Glutamatergic neuron (in vitro differentiated cells): Measurements from ENCODE around the gene PLEKHA5. TPM values are rescaled to one million over a fixed set of nuclear protein-coding genes. Genes with fewer than 3 reads are reported as not detected.

Experiments
- DNase-seq: peaks from one replicate; pipeline ENCODE4 v3.0.0; 2022
- H3K27ac Mint-ChIP-seq: one replicate; pipeline ENCODE4 v1.8.0; 2020; ENCODE audit warnings: mild to moderate bottlenecking, mixed read lengths, inconsistent platforms; ENCODE audit not compliant: unreplicated experiment
- H3K27me3 Mint-ChIP-seq: one replicate; pipeline ENCODE4 v1.8.0; 2020; ENCODE audit warnings: mild to moderate bottlenecking, moderate library complexity, mixed read lengths, inconsistent platforms; ENCODE audit not compliant: unreplicated experiment
- H3K36me3 Mint-ChIP-seq: one replicate; pipeline ENCODE4 v1.8.0; 2020; ENCODE audit warnings: mild to moderate bottlenecking, mixed read lengths, inconsistent platforms; ENCODE audit not compliant: unreplicated experiment
- H3K4me1 Mint-ChIP-seq: one replicate; pipeline ENCODE4 v1.8.0; 2020; ENCODE audit warnings: mild to moderate bottlenecking, low read depth, mixed read lengths, inconsistent platforms; ENCODE audit not compliant: unreplicated experiment
- H3K4me3 Mint-ChIP-seq: one replicate; pipeline ENCODE4 v1.8.0; 2020; ENCODE audit warnings: mild to moderate bottlenecking, mixed read lengths, inconsistent platforms; ENCODE audit not compliant: unreplicated experiment
- H3K9me3 Mint-ChIP-seq: one replicate; pipeline ENCODE4 v1.8.0; 2020; ENCODE audit warnings: mild to moderate bottlenecking, moderate library complexity, mixed read lengths, inconsistent platforms; ENCODE audit not compliant: unreplicated experiment
- CTCF ChIP-seq: fragments of 200-600 bp; sonication (generic); IDR thresholded peaks from one replicate; pipeline ENCODE4 v1.5.0; 2021; ENCODE audit not compliant: partially characterized antibody, unreplicated experiment
- total RNA-seq: library from RNA; stranded (reverse); fragmentation: NEBNext Ultra II Directional; extraction: Animal tissue kit (Norgen Biotek cat#: 25700); gene quantifications from one replicate; pipeline ENCODE4 v1.2.1, GENCODE V29; 2021; ENCODE audit not compliant: unreplicated experiment

PLEKHA5 gene
- total RNA-seq, 1 donor from 2014 or later, result 314 TPM

DNA sequence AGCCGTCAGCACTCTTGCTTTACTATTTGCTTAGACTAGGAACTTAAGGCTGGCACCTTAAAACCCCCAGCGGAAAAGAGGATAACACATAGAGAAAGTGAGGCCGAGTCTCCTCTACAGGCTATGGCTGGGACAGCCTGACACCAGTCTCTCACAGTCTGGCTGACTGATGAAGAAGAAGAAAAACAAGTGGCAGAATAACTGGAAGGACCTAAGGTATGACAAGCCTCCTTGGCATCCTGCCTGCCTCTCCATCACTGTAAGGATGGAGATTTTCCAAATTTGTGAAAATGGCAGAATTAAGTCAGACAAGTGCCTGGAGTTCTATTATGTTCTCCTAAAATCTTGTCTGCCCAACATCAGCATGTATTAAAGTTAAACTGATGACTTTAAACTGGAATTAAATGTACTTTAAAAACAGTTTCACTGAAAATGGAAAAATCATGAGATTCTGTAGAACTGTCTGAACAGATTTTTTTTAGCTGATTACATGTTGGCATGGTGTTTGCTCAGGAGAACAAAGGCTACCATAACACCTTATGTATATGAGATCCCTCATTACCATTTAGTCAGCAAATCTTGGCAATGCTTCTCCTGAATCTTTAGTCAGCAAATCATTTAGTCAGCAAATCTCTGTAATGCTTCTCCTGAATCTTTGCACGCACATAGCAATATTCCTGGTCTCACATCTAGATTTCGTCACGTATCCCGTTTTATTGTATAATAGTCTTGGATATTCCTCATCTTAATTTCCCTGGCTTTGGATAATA is 169.5 kb downstream of the PLEKHA5 start:
- H3K27ac Mint-ChIP-seq, result no peak overlapping the region
- peaks cover 24% of the 10 kb centered on the region for H3K27me3 Mint-ChIP-seq
- no peaks in the 10 kb centered on the region for H3K36me3 Mint-ChIP-seq

GRCh38 chr12:19299765-19300164 is 170.2 kb downstream of the PLEKHA5 start:
- peaks cover 19% of the 10 kb centered on the region for H3K9me3 Mint-ChIP-seq
- no peaks in the 10 kb centered on the region for H3K4me1 Mint-ChIP-seq
- no peak overlapping the region for H3K4me3 Mint-ChIP-seq
- DNase-seq, result no peak
- H3K27me3 Mint-ChIP-seq, result peaks cover 22% of the 10 kb centered on the region
- no peak for TF ChIP-seq CTCF
- no peaks in the 10 kb centered on the region for H3K36me3 Mint-ChIP-seq
- H3K27ac Mint-ChIP-seq, result peak overlapping the region; percentile 12

More for the DNA sequence above, 169.5 kb downstream of the PLEKHA5 start:
- H3K4me3 Mint-ChIP-seq, result no peak overlapping the region
- no peaks in the 10 kb centered on the region for H3K4me1 Mint-ChIP-seq
- TF ChIP-seq CTCF, result no peak
- peaks cover 19% of the 10 kb centered on the region for H3K9me3 Mint-ChIP-seq
- DNase-seq, result no peak

GRCh38 chr12:19301223-19301622 is 171.7 kb downstream of the PLEKHA5 start:
- Mint-ChIP-seq H3K4me1 (no peaks in the 10 kb centered on the region), H3K9me3 (peaks cover 23% of the 10 kb centered on the region), H3K27me3 (peaks cover 25% of the 10 kb centered on the region), H3K36me3 (no peaks in the 10 kb centered on the region), H3K4me3 (no peak overlapping the region), H3K27ac (no peak overlapping the region)
- TF ChIP-seq CTCF, result no peak
- DNase-seq, result no peak

DNA sequence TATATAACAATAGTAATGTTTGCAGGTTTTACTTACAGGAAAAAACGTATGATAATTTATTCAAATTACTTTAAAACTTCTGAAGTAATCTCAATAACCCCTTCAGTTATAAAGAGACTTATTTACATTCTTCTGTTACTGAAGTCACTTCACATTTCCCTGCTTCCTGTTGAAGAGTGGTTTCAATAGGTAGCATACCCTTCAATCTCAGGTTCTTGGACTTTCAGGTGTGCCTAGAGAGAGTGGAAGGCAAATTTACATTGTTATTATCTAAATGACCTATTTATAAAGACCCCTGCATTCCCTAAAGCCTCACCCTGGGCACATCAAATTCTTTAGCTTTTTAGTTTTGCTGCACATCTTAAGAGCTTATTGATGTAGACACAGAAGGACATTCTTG is 172.2 kb downstream of the PLEKHA5 start:
- H3K4me3 Mint-ChIP-seq, result no peak overlapping the region
- peaks cover 3% of the 10 kb centered on the region for H3K36me3 Mint-ChIP-seq
- peaks cover 21% of the 10 kb centered on the region for H3K9me3 Mint-ChIP-seq
- no peak for TF ChIP-seq CTCF
- no peak for DNase-seq
- no peaks in the 10 kb centered on the region for H3K4me1 Mint-ChIP-seq
- H3K27me3 Mint-ChIP-seq, result peaks cover 22% of the 10 kb centered on the region
- H3K27ac Mint-ChIP-seq, result no peak overlapping the region

DNA sequence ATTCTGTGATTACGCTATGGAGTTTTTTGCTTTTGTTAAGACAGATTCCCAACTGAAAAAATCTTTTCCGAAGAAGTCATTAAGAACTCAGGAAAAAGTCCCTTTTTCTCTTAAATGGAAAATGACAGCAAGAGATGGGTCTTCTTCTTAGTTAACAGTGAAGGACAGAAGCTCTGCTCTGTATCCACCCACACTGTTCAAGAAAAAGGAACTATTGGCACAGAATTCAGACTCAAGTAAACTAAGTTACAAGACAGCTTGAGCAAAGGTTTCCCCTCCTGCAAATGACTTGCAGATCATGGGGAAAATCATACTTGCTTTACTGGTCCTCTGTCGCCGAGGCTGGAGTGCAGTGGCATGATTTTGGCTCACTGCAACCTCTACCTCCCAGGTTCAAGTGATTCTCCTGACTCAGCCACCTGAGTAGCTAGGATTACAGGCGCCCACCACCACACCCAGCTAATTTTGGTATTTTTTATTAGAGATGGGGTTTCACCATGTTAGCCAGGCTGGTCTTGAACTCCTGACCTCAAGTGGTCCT is 172.6 kb downstream of the PLEKHA5 start:
- peaks cover 18% of the 10 kb centered on the region for H3K27me3 Mint-ChIP-seq
- peaks cover 20% of the 10 kb centered on the region for H3K9me3 Mint-ChIP-seq
- no peak overlapping the region for H3K4me3 Mint-ChIP-seq
- no peak overlapping the region for H3K27ac Mint-ChIP-seq
- no peaks in the 10 kb centered on the region for H3K4me1 Mint-ChIP-seq
- H3K36me3 Mint-ChIP-seq, result peaks cover 5% of the 10 kb centered on the region
- DNase-seq, result no peak
- no peak for TF ChIP-seq CTCF
